GM20000 (cell line): ENCODE measurements around the gene SVIL.

ENCODE experiments used
- DNase-seq: peaks from one replicate; pipeline ENCODE4 v3.0.0; 2012; ENCODE audit warnings: low spot score
- TF ChIP-seq, protein P1 (sequence below): IDR thresholded peaks from 2 replicates; pipeline ENCODE4 v1.5.1; 2012; ENCODE audit warnings: mild to moderate bottlenecking, control low read depth; ENCODE audit errors: extremely low read depth, missing control alignments

SVIL gene

DNA sequence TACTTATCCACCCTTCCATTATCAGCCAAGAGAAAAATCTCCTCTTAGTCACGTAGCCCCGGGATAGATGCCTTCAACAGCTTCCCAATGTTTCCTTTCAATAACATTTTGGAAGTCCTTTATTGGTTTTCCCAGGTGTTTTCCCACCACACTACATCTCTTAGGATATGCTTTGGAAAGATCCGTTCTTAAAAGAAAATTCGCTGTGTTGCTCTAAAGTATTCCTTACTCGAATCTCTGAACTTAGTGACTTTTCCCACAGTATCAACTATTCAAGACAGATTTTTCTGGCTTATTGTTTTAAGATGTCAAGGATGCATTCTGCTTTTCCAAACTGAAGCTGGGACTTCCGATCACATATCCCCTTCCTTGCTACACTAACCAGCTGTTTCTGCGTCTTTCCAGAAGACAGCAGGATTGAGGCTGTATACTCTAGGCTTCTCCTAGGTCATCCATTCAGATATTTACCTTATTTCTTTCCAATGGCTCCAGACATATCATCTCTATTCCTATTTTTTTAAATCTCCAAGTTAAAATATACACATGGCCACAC lies 36.5 kb upstream of the SVIL start:
- TF ChIP-seq, protein P1, sequence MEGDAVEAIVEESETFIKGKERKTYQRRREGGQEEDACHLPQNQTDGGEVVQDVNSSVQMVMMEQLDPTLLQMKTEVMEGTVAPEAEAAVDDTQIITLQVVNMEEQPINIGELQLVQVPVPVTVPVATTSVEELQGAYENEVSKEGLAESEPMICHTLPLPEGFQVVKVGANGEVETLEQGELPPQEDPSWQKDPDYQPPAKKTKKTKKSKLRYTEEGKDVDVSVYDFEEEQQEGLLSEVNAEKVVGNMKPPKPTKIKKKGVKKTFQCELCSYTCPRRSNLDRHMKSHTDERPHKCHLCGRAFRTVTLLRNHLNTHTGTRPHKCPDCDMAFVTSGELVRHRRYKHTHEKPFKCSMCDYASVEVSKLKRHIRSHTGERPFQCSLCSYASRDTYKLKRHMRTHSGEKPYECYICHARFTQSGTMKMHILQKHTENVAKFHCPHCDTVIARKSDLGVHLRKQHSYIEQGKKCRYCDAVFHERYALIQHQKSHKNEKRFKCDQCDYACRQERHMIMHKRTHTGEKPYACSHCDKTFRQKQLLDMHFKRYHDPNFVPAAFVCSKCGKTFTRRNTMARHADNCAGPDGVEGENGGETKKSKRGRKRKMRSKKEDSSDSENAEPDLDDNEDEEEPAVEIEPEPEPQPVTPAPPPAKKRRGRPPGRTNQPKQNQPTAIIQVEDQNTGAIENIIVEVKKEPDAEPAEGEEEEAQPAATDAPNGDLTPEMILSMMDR = no peak
- no peak for DNase-seq

DNA sequence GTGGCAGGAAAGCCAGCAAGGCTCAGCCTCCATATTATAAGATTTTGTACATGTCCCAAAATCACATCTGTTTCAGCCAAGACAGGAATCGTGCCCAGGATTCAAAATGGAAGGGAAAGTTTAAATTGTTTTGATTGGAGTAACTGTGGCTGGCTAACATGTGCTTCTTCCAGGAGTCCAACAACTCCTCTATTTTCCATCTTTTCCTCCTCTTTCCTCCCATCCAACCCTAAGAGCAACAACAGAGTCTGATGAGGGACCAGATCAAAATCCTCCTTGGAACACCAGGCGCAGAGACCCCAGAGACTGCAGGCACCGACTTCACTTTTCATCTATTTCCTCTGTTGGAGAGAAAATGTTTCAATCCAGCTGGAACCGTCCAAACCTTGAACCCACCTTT lies 36.0 kb upstream of the SVIL start:
- TF ChIP-seq, protein P1 = no peak
- DNase-seq = no peak

DNA sequence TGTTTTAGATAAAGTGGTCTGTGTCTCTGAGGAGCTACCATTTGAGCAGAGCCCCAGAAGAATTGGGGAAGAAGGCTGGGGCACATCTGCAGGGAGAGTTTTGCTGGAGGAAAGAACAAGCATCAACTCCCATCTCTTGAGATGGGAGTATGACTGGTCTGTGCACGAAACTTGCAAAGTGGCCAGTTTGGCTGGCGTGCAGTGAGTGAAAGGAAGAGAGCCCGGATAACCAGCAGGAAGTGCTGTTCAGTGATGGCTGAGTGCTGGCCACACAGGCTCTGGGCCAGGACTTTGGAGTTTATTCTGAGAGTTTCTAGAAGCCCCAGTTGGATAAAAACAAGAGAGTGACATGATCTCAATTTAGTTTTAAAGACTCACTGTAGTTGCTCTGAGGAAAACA lies 34.4 kb upstream of the SVIL start:
- TF ChIP-seq, protein P1 = no peak
- no peak for DNase-seq

DNA sequence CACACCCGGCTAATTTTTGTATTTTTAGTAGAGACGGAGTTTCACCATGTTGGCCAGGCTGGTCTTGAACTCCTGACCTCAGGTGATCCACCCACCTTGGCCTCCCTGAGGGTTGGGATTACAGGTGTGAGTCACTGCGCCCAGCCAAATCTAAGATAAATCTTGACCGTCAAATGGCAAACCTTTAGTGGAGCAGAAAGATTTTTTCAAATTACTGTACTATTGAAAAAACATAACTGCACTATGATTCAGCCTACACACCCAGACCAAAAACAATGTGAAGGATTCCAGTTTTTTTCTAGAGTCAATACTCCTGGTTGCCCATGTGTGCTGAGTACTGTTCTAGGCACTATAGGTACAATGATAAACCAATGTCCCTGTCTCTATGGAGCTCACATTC lies 33.9 kb upstream of the SVIL start:
- TF ChIP-seq, protein P1 = no peak
- no peak for DNase-seq

DNA sequence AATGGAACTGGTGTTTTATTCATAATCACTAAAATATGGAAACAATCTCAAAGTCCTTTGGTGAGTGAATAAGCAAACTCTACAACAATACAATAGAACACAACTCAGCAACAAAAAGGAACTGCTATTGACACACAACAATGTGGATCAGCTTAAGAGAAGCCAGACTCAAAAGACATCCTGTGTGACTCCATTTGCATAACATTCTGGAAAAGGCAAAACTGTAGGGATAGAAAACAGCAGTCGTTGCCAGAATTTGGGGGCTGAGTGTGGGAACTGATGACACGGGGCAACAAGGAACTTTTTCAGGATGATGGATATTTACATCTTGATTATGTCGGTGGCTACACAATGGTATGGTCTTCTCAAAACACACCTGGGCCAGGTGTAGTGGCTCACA lies 32.4 kb upstream of the SVIL start:
- TF ChIP-seq, protein P1 = no peak
- DNase-seq = no peak

DNA sequence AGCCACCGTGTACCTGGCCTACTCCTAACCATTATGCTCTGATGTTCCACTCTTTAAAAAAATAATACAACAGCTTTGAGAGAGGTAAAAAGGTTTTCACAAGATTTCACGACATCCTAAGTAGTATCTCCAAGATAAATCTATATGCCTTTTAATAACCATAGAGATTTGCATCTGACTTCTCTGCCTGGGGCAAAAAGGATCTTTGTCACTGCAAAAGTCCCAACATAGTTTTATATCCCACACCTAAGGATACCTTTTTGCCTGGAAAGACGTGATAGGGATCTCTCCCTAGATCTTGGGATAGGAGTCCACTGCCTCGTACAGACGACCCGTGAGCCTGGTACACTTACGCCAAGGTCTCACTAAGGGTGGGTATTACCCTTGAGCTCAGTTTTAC lies 31.4 kb upstream of the SVIL start:
- TF ChIP-seq, protein P1 = no peak
- no peak for DNase-seq

DNA sequence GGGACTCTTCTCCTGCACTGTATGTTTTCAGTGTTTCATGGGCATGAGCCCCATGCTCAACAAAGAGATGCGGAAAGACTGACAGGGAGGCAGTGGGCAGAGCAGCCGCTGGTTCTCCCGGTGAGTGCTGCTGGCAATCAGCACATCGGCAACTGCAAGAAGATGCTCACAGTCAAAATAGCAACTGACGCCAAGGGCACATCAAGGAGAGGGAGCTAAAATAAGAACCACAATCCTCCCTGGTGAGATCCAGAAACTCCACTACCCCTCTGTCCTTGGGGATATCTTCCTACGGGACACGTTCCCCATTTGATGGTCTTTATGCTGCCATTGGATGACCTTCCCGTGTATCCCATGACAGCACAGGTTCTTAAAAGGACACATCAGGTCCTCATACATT lies 28.9 kb upstream of the SVIL start:
- no peak for DNase-seq
- TF ChIP-seq, protein P1 = no peak
